Measurements from ENCODE around the gene CYREN. TPM values are rescaled to one million over a fixed set of nuclear protein-coding genes. Genes with fewer than 3 reads are reported as not detected.

Gene CYREN
- total and polyA plus RNA-seq, 9 of the 15 experiments (the other 6 are each of a cell fraction or from before 2014, with no cell fraction given) = 13.9 to 108 (median 88.8) TPM

DNA sequence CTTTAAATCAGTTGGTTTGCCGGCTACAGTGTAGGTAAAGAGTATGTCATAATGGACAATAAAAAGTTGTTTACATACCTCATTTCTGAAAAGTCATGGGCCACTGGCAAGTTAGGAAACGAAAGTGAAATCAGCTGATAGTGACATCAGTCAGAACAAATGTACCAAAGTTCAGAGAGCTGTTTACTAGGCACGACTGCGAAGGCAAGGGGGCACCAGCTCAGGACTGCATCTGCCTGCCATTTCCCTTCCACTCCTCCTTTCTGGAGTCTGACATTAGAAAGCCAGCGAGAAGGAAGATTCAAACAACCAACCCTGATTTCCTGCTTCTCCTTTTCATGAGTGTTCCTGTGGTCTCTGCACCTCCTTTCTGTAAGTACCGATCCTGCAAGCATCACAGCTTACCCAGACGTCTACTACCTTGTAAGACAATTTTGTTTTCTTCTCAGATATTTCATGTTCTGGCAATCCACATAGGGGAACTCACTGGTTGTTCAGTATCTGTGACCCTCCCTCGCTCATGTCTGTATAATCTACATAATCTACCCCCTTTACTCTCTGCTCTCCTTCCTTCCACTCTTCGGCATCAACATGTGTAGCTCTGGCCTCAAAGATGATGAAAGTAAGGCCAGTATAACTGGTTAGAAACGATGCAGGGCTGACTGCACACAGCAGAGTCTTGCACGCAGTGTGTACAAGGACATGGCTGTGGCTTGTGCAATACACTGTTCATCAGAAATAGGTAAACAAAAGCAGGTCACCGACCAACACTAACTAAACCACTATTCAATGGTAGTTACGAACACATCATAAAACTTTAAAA is 22.4 kb downstream of the CYREN start, which contains the start of gene TMEM140 (continued):
- TF ChIP-seq PCBP2 (IDR thresholded peaks at IDR 0.05; ENCODE audit: low read depth, low read length, poor library complexity, severe bottlenecking) (no peak), PTBP1 (IDR thresholded peaks at IDR 0.05; ENCODE audit: low read depth, low read length) (no peak), TCFL5 (CRISPR knock-in tag; conservative IDR thresholded peaks at IDR 0.05) (no peak), HMBOX1 (IDR thresholded peaks at IDR 0.05) (no peak), XRCC4 (IDR thresholded peaks at IDR 0.05; ENCODE audit: extremely low read depth, insufficient read depth, insufficient read length) (no peak), HLTF (IDR thresholded peaks at IDR 0.05) (no peak), U2AF2 (optimal IDR thresholded peaks at IDR 0.05; ENCODE audit: low read depth, low read length) (no peak), THAP7 (CRISPR knock-in tag; IDR thresholded peaks at IDR 0.05) (no peak), ESRRB (CRISPR knock-in tag; IDR thresholded peaks at IDR 0.05; ENCODE audit: borderline replicate concordance) (no peak), C11orf30 (IDR thresholded peaks at IDR 0.05; ENCODE audit: low read depth) (peak; percentile 67), RFX7 (CRISPR knock-in tag; IDR thresholded peaks at IDR 0.05) (no peak), ZNF143 (CRISPR knock-in tag; IDR thresholded peaks at IDR 0.05) (no peak), ARID2 (IDR thresholded peaks at IDR 0.05) (no peak), DMBX1 (CRISPR knock-in tag; IDR thresholded peaks at IDR 0.05; ENCODE audit: borderline replicate concordance) (no peak), ZNF354B (CRISPR knock-in tag; IDR thresholded peaks at IDR 0.05) (no peak), NBN (IDR thresholded peaks at IDR 0.05; ENCODE audit: low read depth) (peak; percentile 22; the same call in 1 of the 2 replicates), SNRNP70 (optimal IDR thresholded peaks at IDR 0.05; ENCODE audit: low read depth, low read length) (no peak), KDM5B (IDR thresholded peaks at IDR 0.05; ENCODE audit: insufficient replicate concordance, low read depth, low read length) (no peak), ZNF124 (CRISPR knock-in tag; IDR thresholded peaks at IDR 0.05) (no peak), RBM22 (IDR thresholded peaks at IDR 0.05; ENCODE audit: low read depth, low read length, poor library complexity, severe bottlenecking) (no peak)
- TF ChIP-seq, protein P1, sequence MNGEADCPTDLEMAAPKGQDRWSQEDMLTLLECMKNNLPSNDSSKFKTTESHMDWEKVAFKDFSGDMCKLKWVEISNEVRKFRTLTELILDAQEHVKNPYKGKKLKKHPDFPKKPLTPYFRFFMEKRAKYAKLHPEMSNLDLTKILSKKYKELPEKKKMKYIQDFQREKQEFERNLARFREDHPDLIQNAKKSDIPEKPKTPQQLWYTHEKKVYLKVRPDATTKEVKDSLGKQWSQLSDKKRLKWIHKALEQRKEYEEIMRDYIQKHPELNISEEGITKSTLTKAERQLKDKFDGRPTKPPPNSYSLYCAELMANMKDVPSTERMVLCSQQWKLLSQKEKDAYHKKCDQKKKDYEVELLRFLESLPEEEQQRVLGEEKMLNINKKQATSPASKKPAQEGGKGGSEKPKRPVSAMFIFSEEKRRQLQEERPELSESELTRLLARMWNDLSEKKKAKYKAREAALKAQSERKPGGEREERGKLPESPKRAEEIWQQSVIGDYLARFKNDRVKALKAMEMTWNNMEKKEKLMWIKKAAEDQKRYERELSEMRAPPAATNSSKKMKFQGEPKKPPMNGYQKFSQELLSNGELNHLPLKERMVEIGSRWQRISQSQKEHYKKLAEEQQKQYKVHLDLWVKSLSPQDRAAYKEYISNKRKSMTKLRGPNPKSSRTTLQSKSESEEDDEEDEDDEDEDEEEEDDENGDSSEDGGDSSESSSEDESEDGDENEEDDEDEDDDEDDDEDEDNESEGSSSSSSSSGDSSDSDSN (IDR thresholded peaks at IDR 0.05; ENCODE audit: borderline replicate concordance in 1 of 2, low read depth in 2 of 2, low read length in 2 of 2) = no peak
- TF ChIP-seq, protein P2, sequence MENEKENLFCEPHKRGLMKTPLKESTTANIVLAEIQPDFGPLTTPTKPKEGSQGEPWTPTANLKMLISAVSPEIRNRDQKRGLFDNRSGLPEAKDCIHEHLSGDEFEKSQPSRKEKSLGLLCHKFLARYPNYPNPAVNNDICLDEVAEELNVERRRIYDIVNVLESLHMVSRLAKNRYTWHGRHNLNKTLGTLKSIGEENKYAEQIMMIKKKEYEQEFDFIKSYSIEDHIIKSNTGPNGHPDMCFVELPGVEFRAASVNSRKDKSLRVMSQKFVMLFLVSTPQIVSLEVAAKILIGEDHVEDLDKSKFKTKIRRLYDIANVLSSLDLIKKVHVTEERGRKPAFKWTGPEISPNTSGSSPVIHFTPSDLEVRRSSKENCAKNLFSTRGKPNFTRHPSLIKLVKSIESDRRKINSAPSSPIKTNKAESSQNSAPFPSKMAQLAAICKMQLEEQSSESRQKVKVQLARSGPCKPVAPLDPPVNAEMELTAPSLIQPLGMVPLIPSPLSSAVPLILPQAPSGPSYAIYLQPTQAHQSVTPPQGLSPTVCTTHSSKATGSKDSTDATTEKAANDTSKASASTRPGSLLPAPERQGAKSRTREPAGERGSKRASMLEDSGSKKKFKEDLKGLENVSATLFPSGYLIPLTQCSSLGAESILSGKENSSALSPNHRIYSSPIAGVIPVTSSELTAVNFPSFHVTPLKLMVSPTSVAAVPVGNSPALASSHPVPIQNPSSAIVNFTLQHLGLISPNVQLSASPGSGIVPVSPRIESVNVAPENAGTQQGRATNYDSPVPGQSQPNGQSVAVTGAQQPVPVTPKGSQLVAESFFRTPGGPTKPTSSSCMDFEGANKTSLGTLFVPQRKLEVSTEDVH (IDR thresholded peaks at IDR 0.05; ENCODE audit: low read depth, partially characterized antibody) = no peak
